ENCODE measurements around the gene THRB.

THRB gene

DNA sequence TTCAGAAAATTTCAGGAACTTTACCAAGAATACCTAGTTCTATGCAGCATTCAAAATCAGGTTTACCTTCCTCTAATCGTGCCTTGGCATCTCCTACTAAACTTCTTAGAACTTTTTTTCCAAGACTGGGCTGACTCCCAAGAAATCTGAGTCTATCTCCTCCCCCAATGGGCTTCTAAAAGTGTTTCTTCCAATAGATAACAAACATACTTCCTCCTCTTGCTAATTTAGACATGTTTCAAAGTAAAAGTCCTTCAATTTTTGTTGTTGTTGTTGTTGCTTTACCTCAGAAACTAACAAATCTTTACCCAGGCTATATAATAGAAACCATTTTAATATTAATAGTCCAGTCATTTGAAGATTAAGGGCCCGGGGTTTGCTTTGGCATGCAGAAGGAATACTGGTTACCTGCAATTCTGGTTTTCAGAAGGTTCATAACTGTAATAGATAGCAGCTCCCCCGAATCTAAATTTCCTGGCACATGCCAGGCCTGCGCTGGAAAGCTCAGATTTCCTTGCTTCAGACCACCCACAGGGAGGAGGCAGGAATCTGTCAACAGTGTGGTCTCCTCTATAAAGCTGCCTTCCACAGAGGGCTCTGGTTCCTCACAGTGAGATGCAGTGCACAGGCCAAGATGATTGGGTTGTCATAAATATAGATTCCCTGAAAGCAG is 188.7 kb downstream of the THRB start:
- DNase-seq (ENCODE audit: low spot score) = no peak
- TF ChIP-seq, protein P1, sequence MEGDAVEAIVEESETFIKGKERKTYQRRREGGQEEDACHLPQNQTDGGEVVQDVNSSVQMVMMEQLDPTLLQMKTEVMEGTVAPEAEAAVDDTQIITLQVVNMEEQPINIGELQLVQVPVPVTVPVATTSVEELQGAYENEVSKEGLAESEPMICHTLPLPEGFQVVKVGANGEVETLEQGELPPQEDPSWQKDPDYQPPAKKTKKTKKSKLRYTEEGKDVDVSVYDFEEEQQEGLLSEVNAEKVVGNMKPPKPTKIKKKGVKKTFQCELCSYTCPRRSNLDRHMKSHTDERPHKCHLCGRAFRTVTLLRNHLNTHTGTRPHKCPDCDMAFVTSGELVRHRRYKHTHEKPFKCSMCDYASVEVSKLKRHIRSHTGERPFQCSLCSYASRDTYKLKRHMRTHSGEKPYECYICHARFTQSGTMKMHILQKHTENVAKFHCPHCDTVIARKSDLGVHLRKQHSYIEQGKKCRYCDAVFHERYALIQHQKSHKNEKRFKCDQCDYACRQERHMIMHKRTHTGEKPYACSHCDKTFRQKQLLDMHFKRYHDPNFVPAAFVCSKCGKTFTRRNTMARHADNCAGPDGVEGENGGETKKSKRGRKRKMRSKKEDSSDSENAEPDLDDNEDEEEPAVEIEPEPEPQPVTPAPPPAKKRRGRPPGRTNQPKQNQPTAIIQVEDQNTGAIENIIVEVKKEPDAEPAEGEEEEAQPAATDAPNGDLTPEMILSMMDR (IDR thresholded peaks at IDR 0.05; ENCODE audit: borderline replicate concordance, control extremely low read depth, extremely low read depth, insufficient read depth, missing control alignments) = no peak
- in situ Hi-C loops (cut with MboI; ENCODE audit: low sequenced_read_pairs, unreplicated experiment) = no loop called here

DNA sequence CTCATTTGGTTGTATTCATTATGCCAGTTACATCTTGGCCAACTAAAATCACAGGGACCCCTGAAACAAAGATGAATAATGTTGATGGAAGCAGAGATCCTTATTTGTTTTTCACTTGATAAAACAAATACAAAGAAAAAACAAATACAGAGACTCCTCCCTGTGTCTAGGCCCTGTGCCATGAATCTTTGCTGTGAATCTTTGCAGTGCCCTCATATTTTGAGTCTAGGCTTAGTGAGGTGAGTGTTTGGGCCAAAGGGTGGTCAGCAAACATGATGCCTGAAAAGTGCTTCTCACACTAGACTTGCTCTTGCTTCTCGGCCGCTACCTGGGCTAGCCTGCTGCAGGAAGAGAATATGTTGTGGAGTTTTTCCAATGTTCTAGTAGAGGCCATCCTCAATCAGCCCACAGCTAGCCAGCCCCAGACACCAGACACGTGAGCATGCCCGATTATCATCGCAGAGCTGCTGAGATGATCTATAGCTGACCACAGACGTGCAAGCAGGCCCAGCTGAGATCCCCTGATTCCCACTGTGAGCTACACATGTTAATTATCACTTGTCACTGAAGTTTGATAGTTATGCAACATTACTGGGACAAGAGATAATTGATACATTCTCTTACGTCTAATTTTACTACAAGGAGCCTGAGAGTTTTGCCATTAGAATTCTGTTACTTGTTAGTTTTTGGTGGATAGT is 191.4 kb downstream of the THRB start:
- no peak for DNase-seq (ENCODE audit: low spot score)
- TF ChIP-seq, protein P1 (IDR thresholded peaks at IDR 0.05; ENCODE audit: borderline replicate concordance, control extremely low read depth, extremely low read depth, insufficient read depth, missing control alignments) = no peak
- in situ Hi-C loops (cut with MboI; ENCODE audit: low sequenced_read_pairs, unreplicated experiment) = no loop called here

DNA sequence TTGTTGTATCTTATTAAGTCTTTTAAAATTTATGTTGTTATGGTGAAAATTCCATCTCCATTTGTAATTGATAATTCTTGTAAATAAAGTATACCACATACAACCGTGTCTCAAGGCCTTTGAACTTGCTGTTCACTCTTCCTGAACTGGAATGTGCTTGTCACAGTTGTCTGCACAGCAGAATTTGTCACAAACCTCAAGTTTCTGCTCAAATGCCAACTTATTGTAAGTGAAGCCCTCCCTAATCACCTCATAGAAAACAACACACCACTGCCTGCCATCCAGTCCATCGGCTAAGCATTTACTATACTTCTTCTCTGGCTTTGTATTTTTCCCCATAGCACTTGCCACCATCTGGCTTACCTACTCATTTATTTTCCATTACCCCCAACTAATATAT is 192.3 kb downstream of the THRB start:
- no peak for DNase-seq (ENCODE audit: low spot score)
- in situ Hi-C loops (cut with MboI; ENCODE audit: low sequenced_read_pairs, unreplicated experiment) = no loop called here
- TF ChIP-seq, protein P1 (IDR thresholded peaks at IDR 0.05; ENCODE audit: borderline replicate concordance, control extremely low read depth, extremely low read depth, insufficient read depth, missing control alignments) = no peak

DNA sequence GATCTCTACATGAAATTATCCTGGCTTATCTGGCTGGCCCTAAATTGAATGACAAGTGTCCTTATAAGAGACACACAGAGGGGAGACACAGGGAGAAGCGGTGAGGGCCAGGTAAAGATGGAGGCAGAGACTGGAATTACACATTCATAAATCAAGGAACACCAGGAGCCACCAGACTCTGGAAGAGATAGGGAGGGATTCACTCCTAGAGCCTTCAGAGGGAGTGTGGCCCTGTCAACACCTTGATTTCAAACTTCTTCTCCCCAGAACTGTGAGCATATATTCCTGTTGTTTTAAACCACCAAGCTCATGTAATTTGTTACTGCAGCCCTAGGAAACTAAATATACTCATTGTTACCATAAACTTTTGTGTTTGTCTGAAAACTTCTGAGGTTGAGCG is 193.7 kb downstream of the THRB start:
- TF ChIP-seq, protein P1 (IDR thresholded peaks at IDR 0.05; ENCODE audit: borderline replicate concordance, control extremely low read depth, extremely low read depth, insufficient read depth, missing control alignments) = no peak
- in situ Hi-C loops (cut with MboI; ENCODE audit: low sequenced_read_pairs, unreplicated experiment) = no loop called here
- no peak for DNase-seq (ENCODE audit: low spot score)

DNA sequence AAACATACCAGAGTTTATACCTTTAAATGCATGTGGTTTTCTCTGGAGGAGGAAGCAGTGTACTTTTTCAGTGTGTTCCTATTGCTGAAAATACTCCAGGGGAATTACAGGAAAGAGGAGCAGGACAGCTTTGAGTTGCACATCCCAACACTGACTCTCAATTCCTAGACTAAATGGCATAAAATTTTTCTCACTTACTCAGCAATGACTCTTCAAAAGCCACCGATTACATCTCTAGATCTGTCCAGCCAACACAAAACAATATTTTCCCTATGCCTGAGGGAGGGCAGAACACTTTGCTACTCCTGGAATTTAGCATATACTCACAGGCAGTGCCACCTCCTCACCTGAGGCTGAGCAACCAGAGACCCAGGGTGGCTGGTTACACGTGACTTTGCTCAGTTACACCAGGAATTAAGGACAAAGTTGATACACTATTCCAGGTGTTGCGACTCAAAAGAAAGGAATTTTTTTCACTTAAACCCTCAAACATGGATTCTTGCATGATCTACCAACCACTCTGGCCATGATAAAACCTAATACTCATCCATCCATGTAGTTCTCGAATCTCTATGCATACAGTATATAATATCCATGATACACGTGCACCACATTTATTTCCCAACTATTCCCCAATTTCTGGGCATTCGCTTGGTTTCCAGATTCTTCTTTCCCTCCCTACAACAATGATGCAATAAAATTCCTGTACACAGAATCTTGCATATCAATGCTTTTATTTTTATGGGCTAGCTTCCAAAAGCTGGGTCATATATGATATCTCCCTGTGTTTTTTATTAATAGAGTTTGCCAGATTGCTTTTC is 194.6 kb downstream of the THRB start:
- in situ Hi-C loops (cut with MboI; ENCODE audit: low sequenced_read_pairs, unreplicated experiment) = no loop called here
- DNase-seq (ENCODE audit: low spot score) = no peak
- TF ChIP-seq, protein P1 (IDR thresholded peaks at IDR 0.05; ENCODE audit: borderline replicate concordance, control extremely low read depth, extremely low read depth, insufficient read depth, missing control alignments) = no peak

DNA sequence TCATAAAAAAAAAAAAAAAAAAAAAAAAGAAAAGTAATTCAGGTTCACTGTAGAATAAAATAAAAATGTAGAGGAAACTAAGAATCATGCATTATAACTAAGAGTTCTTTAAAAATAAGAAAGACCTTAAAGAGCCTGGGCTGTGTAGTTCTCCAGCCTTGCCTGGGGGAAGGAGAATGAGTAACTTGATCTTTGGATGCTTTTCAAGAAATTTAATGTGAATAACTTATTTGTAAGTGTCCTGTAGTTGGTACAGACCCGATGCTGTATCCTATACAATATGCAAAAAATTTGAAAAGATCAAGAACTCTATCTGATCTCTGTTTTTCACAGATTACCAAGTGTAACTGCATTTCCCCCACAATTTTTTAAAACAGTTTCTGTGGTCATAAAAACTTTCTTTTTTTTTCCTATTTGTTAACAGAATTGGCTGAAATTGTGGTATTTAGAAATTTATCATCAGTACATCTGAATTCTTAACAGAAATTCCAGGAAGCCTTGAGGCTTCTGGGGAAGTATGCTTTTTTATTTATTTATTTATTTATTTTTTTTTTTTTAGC is 195.3 kb downstream of the THRB start:
- in situ Hi-C loops (cut with MboI; ENCODE audit: low sequenced_read_pairs, unreplicated experiment) = no loop called here
- TF ChIP-seq, protein P1 (IDR thresholded peaks at IDR 0.05; ENCODE audit: borderline replicate concordance, control extremely low read depth, extremely low read depth, insufficient read depth, missing control alignments) = no peak
- DNase-seq (ENCODE audit: low spot score) = no peak

Measured in GM13976 (cell line).